ENCODE measurements around the gene RABGGTA.

DNA sequence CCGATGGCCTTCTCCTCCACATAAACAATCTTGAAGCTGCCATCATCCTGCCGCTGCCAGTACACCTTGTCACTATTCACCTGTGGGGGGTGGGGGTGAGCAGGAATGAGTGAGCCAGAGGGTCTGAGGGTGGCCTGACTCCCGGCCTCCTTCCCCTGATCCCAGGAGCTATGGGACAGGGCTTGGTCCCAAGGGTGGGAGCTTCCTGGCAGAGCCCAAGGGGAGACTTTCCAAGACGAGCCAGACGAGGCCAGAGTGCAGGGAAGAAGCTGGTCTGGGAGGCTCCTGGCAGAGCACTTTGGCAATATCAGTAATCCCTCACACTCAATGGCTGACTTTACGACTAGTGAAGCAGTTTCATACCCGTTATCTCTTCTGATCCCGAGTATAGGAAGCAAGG lies 16.0 kb downstream of the RABGGTA start:
- TF ChIP-seq, protein P1, sequence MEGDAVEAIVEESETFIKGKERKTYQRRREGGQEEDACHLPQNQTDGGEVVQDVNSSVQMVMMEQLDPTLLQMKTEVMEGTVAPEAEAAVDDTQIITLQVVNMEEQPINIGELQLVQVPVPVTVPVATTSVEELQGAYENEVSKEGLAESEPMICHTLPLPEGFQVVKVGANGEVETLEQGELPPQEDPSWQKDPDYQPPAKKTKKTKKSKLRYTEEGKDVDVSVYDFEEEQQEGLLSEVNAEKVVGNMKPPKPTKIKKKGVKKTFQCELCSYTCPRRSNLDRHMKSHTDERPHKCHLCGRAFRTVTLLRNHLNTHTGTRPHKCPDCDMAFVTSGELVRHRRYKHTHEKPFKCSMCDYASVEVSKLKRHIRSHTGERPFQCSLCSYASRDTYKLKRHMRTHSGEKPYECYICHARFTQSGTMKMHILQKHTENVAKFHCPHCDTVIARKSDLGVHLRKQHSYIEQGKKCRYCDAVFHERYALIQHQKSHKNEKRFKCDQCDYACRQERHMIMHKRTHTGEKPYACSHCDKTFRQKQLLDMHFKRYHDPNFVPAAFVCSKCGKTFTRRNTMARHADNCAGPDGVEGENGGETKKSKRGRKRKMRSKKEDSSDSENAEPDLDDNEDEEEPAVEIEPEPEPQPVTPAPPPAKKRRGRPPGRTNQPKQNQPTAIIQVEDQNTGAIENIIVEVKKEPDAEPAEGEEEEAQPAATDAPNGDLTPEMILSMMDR (conservative IDR thresholded peaks at IDR 0.05; ENCODE audit: low read length) = no peak
- no peak for TF ChIP-seq EZH2phosphoT487 (IDR thresholded peaks at IDR 0.05; ENCODE audit: borderline replicate concordance, low read depth, low read length)

Data from OCI-LY7 (cell line).